Peyer's patch (tissue), 4 donors: Measurements from ENCODE around the gene CCL28. TPM values are rescaled to one million over a fixed set of nuclear protein-coding genes. Genes with fewer than 3 reads are reported as not detected.

Source experiments
- DNase-seq, 3 donors: peaks; one replicate each; pipeline ENCODE4 v3.0.0-alpha.2; 2017 to 2019
- H3K27ac ChIP-seq, 4 donors: fragments of 200-600 bp; sonication (generic); one replicate each; pipeline ENCODE4 v1.5.1; 2016 to 2019
- H3K27me3 ChIP-seq, 2 donors: fragments of 200-600 bp; sonication (generic); one replicate each; pipeline ENCODE4 v1.5.1; 2019
- H3K36me3 ChIP-seq, 3 donors: fragments of 200-600 bp; sonication (generic); one replicate each; pipeline ENCODE4 v1.5.1; 2016 to 2019
- H3K4me1 ChIP-seq, 4 donors: fragments of 200-600 bp; sonication (generic); one replicate each; pipeline ENCODE4 v1.5.1; 2016 to 2019
- H3K4me3 ChIP-seq, 4 donors: fragments of 200-600 bp; sonication (generic); 1 replicate in 3 of 4; 2 replicates in 1 of 4; pipeline ENCODE4 v1.5.1; 2016 to 2019; ENCODE audit warnings: mild to moderate bottlenecking in 1 of 4
- H3K9me3 ChIP-seq, 4 donors: fragments of 200-600 bp; sonication (generic); one replicate each; pipeline ENCODE4 v1.5.1; 2016 to 2019; ENCODE audit warnings: mild to moderate bottlenecking in 1 of 4
- POLR2A ChIP-seq, 2 donors: fragments of 450-650 bp; IDR thresholded peaks; one replicate each; pipeline ENCODE4 v1.5.1; 2017; ENCODE audit warnings: antibody characterized with exemption in 2 of 2, mild to moderate bottlenecking in 2 of 2, moderate library complexity in 2 of 2
- total RNA-seq, 4 donors: library from RNA; depleted of rRNA; stranded (reverse); fragments of >200 nt; gene quantifications; one replicate each; pipeline ENCODE4 v1.1.0, GENCODE V29; 2016
- TF ChIP-seq, protein P1 (sequence below), 6 experiments: fragments of 450-650 bp in 4 of 6; fragments of 200-600 bp in 2 of 6; sonication (generic) in 1 of 6; IDR thresholded peaks; one replicate each; pipeline ENCODE4 v1.5.1; 2017 to 2019; ENCODE audit warnings: antibody characterized with exemption in 6 of 6, mild to moderate bottlenecking in 3 of 6, moderate library complexity in 1 of 6

The CCL28 gene
- total RNA-seq, 4 donors from 2014 or later: 5.5 to 22.3 (median 13.0) TPM

- Histone ChIP-seq H3K27me3 (no peaks in the 10 kb centered on the region), H3K4me3 (no peak overlapping the region), H3K27ac (no peak overlapping the region), H3K4me1 (no peaks in the 10 kb centered on the region), H3K36me3 (no peaks in the 10 kb centered on the region), H3K9me3 (no peaks in the 10 kb centered on the region)
- DNase-seq: peak in 1 of 3 donors; percentile 54
- TF ChIP-seq, protein P1, sequence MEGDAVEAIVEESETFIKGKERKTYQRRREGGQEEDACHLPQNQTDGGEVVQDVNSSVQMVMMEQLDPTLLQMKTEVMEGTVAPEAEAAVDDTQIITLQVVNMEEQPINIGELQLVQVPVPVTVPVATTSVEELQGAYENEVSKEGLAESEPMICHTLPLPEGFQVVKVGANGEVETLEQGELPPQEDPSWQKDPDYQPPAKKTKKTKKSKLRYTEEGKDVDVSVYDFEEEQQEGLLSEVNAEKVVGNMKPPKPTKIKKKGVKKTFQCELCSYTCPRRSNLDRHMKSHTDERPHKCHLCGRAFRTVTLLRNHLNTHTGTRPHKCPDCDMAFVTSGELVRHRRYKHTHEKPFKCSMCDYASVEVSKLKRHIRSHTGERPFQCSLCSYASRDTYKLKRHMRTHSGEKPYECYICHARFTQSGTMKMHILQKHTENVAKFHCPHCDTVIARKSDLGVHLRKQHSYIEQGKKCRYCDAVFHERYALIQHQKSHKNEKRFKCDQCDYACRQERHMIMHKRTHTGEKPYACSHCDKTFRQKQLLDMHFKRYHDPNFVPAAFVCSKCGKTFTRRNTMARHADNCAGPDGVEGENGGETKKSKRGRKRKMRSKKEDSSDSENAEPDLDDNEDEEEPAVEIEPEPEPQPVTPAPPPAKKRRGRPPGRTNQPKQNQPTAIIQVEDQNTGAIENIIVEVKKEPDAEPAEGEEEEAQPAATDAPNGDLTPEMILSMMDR (IDR thresholded peaks at IDR 0.05): no peak
- no peak for TF ChIP-seq POLR2A (IDR thresholded peaks at IDR 0.05)
Measured at GRCh38 chr5:43422143-43422542, 10.0 kb upstream of the CCL28 start.

DNA sequence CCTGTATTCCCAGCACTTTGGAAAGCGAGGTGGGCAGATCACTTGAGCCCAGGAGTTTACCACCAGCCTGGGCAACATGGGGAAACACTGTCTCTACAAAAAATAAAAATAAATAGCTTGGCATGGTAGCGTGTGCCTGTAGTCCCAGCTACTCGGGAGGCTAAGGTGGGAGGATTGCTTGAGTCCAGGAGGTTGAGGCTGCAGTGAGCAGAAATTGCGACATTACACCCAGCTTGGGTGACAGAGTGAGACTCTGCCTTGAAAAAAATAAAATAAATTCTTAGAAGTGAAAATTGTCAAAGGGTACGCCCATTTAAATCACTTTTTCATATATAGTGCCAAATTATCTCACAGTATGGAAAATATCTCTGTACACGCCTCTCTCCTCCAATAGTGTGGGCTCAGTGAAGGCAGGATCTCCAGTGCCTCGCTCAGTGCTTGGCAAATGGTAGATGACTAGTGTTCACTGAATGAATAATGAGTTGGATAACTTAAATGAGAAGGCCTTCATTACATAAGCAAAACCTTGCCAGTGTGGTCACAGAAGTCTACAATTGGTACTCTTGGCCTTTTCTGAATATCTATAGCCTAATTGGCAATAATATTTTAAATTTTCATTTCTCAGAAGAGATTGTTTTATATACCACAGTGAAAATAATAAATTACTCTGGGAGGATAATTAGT is 9.4 kb upstream of the CCL28 start:
- TF ChIP-seq, protein P1 (IDR thresholded peaks at IDR 0.05): no peak
- no peaks in the 10 kb centered on the region for H3K36me3 ChIP-seq
- no peak for DNase-seq
- no peak overlapping the region for H3K4me3 ChIP-seq
- H3K4me1 ChIP-seq: no peaks in the 10 kb centered on the region
- H3K9me3 ChIP-seq: no peaks in the 10 kb centered on the region
- no peaks in the 10 kb centered on the region for H3K27me3 ChIP-seq
- H3K27ac ChIP-seq: no peak overlapping the region

- DNase-seq: no peak
- no peak for TF ChIP-seq POLR2A (IDR thresholded peaks at IDR 0.05)
- TF ChIP-seq, protein P1 (IDR thresholded peaks at IDR 0.05): no peak
- H3K36me3 ChIP-seq: no peaks in the 10 kb centered on the region
- H3K27me3 ChIP-seq: no peaks in the 10 kb centered on the region
- H3K9me3 ChIP-seq: no peaks in the 10 kb centered on the region
- H3K4me3 ChIP-seq: no peak overlapping the region
- H3K27ac ChIP-seq: no peak overlapping the region
- H3K4me1 ChIP-seq: no peaks in the 10 kb centered on the region
Measured at GRCh38 chr5:43420241-43420640, 8.1 kb upstream of the CCL28 start.

GRCh38 chr5:43418561-43418960 is 6.4 kb upstream of the CCL28 start:
- no peak overlapping the region for H3K4me3 ChIP-seq
- no peak overlapping the region for H3K27ac ChIP-seq

GRCh38 chr5:43416803-43417394 is 4.7 kb upstream of the CCL28 start:
- H3K4me1 ChIP-seq: no peaks in the 10 kb centered on the region
- no peak for DNase-seq
- no peaks in the 10 kb centered on the region for H3K27me3 ChIP-seq
- no peak overlapping the region for H3K4me3 ChIP-seq
- TF ChIP-seq, protein P1 (IDR thresholded peaks at IDR 0.05): no peak
- no peak for TF ChIP-seq POLR2A (IDR thresholded peaks at IDR 0.05)
- no peak overlapping the region for H3K27ac ChIP-seq
- no peaks in the 10 kb centered on the region for H3K9me3 ChIP-seq
- H3K36me3 ChIP-seq: no peaks in the 10 kb centered on the region

More at GRCh38 chr5:43418561-43418960, 6.4 kb upstream of the CCL28 start:
- no peak for DNase-seq
- H3K36me3 ChIP-seq: no peaks in the 10 kb centered on the region
- TF ChIP-seq, protein P1 (IDR thresholded peaks at IDR 0.05): no peak
- TF ChIP-seq POLR2A (IDR thresholded peaks at IDR 0.05): no peak
- H3K4me1 ChIP-seq: no peaks in the 10 kb centered on the region
- no peaks in the 10 kb centered on the region for H3K27me3 ChIP-seq
- H3K9me3 ChIP-seq: no peaks in the 10 kb centered on the region
